ENCODE data around the gene DUSP10.

Gene DUSP10

GRCh38 chr1:221720545-221720944 lies 21.3 kb downstream of the DUSP10 start:
- H3K4me3 ChIP-seq (ENCODE audit: low read length): no peak overlapping the region
- no peaks in the 10 kb centered on the region for H3K4me1 ChIP-seq (ENCODE audit: insufficient read depth, low read length)
- no peaks in the 10 kb centered on the region for H3K36me3 ChIP-seq (ENCODE audit: insufficient read depth, low read length)
- H2AFZ ChIP-seq (ENCODE audit: low read depth, low read length): no peak overlapping the region
- H3K9me3 ChIP-seq (ENCODE audit: low read length): no peaks in the 10 kb centered on the region
- no peaks in the 10 kb centered on the region for H3K27me3 ChIP-seq (ENCODE audit: insufficient read depth, low read length)

GRCh38 chr1:221719987-221720386 lies 21.9 kb downstream of the DUSP10 start:
- Histone ChIP-seq H3K36me3 (ENCODE audit: insufficient read depth, low read length) (no peaks in the 10 kb centered on the region), H3K4me1 (ENCODE audit: insufficient read depth, low read length) (no peaks in the 10 kb centered on the region), H3K4me3 (ENCODE audit: low read length) (no peak overlapping the region), H3K27me3 (ENCODE audit: insufficient read depth, low read length) (no peaks in the 10 kb centered on the region), H3K9me3 (ENCODE audit: low read length) (no peaks in the 10 kb centered on the region), H2AFZ (ENCODE audit: low read depth, low read length) (no peak overlapping the region)

GRCh38 chr1:221719278-221719597 lies 22.7 kb downstream of the DUSP10 start:
- Histone ChIP-seq H3K9me3 (ENCODE audit: low read length) (no peaks in the 10 kb centered on the region), H2AFZ (ENCODE audit: low read depth, low read length) (no peak overlapping the region), H3K36me3 (ENCODE audit: insufficient read depth, low read length) (no peaks in the 10 kb centered on the region), H3K4me1 (ENCODE audit: insufficient read depth, low read length) (no peaks in the 10 kb centered on the region), H3K4me3 (ENCODE audit: low read length) (no peak overlapping the region), H3K27me3 (ENCODE audit: insufficient read depth, low read length) (no peaks in the 10 kb centered on the region)

- Histone ChIP-seq H3K9me3 (ENCODE audit: low read length) (no peaks in the 10 kb centered on the region), H3K36me3 (ENCODE audit: insufficient read depth, low read length) (no peaks in the 10 kb centered on the region), H3K4me3 (ENCODE audit: low read length) (no peak overlapping the region), H2AFZ (ENCODE audit: low read depth, low read length) (no peak overlapping the region), H3K27me3 (ENCODE audit: insufficient read depth, low read length) (no peaks in the 10 kb centered on the region), H3K4me1 (ENCODE audit: insufficient read depth, low read length) (no peaks in the 10 kb centered on the region)
Observed at GRCh38 chr1:221718381-221719277, 23.3 kb downstream of the DUSP10 start.

DNA sequence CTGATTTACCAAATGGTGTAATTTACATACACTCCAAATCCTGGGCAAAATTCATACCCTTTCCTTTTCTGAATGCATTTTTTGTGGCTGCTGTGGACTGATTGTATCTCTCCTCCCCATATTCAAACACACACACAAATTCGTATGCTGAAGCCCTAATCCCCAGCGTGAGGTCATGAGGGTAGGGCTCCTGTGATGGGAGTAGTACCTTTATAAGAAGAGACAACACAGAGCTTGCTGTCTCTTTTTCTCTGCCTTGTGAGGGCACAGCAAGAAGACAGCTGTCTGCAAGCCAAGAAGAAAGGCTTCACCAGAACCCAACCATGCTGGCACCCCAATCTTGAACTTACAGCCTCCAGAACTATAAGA lies 24.4 kb downstream of the DUSP10 start:
- H3K27me3 ChIP-seq (ENCODE audit: insufficient read depth, low read length): no peaks in the 10 kb centered on the region
- no peaks in the 10 kb centered on the region for H3K9me3 ChIP-seq (ENCODE audit: low read length)
- no peaks in the 10 kb centered on the region for H3K36me3 ChIP-seq (ENCODE audit: insufficient read depth, low read length)
- no peak overlapping the region for H2AFZ ChIP-seq (ENCODE audit: low read depth, low read length)
- H3K4me1 ChIP-seq (ENCODE audit: insufficient read depth, low read length): no peaks in the 10 kb centered on the region
- no peak overlapping the region for H3K4me3 ChIP-seq (ENCODE audit: low read length)

- H3K27me3 ChIP-seq (ENCODE audit: insufficient read depth, low read length): no peaks in the 10 kb centered on the region
- H3K4me3 ChIP-seq (ENCODE audit: low read length): no peak overlapping the region
- no peak overlapping the region for H2AFZ ChIP-seq (ENCODE audit: low read depth, low read length)
- no peaks in the 10 kb centered on the region for H3K4me1 ChIP-seq (ENCODE audit: insufficient read depth, low read length)
- no peaks in the 10 kb centered on the region for H3K9me3 ChIP-seq (ENCODE audit: low read length)
- H3K36me3 ChIP-seq (ENCODE audit: insufficient read depth, low read length): no peaks in the 10 kb centered on the region
Observed at GRCh38 chr1:221716713-221717484, 25.0 kb downstream of the DUSP10 start.

- peaks cover 7% of the 10 kb centered on the region for H3K4me1 ChIP-seq (ENCODE audit: insufficient read depth, low read length)
- H3K27me3 ChIP-seq (ENCODE audit: insufficient read depth, low read length): no peaks in the 10 kb centered on the region
- H3K36me3 ChIP-seq (ENCODE audit: insufficient read depth, low read length): no peaks in the 10 kb centered on the region
- H3K4me3 ChIP-seq (ENCODE audit: low read length): no peak overlapping the region
- no peak overlapping the region for H2AFZ ChIP-seq (ENCODE audit: low read depth, low read length)
- no peaks in the 10 kb centered on the region for H3K9me3 ChIP-seq (ENCODE audit: low read length)
Observed at GRCh38 chr1:221715321-221716169, 26.3 kb downstream of the DUSP10 start.

DNA sequence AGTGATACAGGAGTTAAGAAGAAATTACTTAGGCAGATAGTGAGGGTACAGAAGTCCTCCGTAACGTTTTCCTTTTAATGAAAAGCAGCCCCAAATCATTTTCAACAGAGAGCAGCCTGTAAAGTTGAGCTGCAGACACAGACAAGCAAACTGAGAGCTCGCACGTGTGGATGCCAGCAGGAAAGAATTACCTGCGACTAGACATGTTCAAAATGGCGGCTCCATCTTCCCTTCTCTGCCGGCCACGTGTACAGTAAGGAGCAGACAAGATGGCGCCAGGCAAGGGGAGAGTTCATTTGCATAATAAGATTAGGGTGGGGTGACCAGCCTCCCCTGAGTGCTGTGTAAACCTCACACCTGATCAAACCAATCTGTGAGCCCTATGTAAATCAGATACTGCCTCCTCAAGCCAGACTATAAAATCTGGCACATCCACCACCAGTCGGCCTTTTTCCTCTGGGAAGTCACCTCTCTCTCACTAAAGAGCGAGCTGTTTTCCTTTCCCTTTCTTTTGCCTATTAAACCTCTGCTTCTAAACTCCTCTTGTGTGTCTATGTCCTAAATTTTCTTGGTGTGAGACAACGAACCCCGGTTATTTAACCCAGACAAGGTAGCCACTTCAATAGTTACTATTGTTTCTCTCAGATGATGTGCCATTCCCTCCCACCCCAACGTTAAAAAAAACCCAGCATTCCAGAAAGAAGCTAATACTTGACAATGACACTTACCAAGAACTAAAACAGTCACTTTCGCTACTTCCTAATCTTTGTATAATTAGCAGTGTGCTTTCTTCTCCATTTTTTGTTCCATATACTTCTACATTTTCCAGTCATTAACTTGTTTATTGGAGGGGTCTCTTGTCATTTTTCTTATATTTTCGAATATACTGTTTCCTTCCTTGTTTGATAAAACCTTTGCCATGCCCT lies 27.4 kb downstream of the DUSP10 start:
- peaks cover 13% of the 10 kb centered on the region for H3K4me1 ChIP-seq (ENCODE audit: insufficient read depth, low read length)
- no peak overlapping the region for H3K4me3 ChIP-seq (ENCODE audit: low read length)
- H2AFZ ChIP-seq (ENCODE audit: low read depth, low read length): no peak overlapping the region
- H3K27me3 ChIP-seq (ENCODE audit: insufficient read depth, low read length): no peaks in the 10 kb centered on the region
- H3K36me3 ChIP-seq (ENCODE audit: insufficient read depth, low read length): no peaks in the 10 kb centered on the region
- no peaks in the 10 kb centered on the region for H3K9me3 ChIP-seq (ENCODE audit: low read length)

- Histone ChIP-seq H3K36me3 (ENCODE audit: insufficient read depth, low read length) (no peaks in the 10 kb centered on the region), H3K9me3 (ENCODE audit: low read length) (no peaks in the 10 kb centered on the region), H3K4me1 (ENCODE audit: insufficient read depth, low read length) (peaks cover 25% of the 10 kb centered on the region), H3K27me3 (ENCODE audit: insufficient read depth, low read length) (no peaks in the 10 kb centered on the region), H2AFZ (ENCODE audit: low read depth, low read length) (no peak overlapping the region), H3K4me3 (ENCODE audit: low read length) (no peak overlapping the region)
Observed at GRCh38 chr1:221712776-221713431, 29.0 kb downstream of the DUSP10 start.

DNA sequence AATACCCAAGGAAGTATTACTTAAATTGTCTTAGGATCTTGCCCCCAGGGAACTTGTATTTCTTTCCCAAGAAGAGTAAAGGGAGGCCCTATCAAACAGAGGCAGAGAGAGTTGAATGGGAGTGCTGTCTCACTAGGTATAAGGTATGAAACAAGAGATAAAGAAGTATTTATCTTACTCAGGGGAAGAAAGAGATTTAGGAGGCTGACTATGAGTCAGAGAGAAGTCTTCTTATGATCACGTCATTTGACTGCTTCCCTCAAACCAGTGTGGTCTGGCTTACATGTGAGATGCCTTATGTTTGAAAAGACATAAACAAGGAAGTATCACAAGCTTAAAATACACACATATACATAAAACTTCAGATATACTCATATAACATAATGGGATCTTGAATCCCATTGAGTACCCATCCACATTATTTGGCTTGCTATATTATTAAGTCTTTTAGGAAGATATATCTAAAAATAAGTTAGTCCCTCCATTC lies 29.6 kb downstream of the DUSP10 start:
- peaks cover 25% of the 10 kb centered on the region for H3K4me1 ChIP-seq (ENCODE audit: insufficient read depth, low read length)
- H3K4me3 ChIP-seq (ENCODE audit: low read length): no peak overlapping the region
- H2AFZ ChIP-seq (ENCODE audit: low read depth, low read length): no peak overlapping the region
- no peaks in the 10 kb centered on the region for H3K27me3 ChIP-seq (ENCODE audit: insufficient read depth, low read length)
- no peaks in the 10 kb centered on the region for H3K9me3 ChIP-seq (ENCODE audit: low read length)
- H3K36me3 ChIP-seq (ENCODE audit: insufficient read depth, low read length): no peaks in the 10 kb centered on the region

- no peak overlapping the region for H3K4me3 ChIP-seq (ENCODE audit: low read length)
- peaks cover 25% of the 10 kb centered on the region for H3K4me1 ChIP-seq (ENCODE audit: insufficient read depth, low read length)
- no peaks in the 10 kb centered on the region for H3K9me3 ChIP-seq (ENCODE audit: low read length)
- no peaks in the 10 kb centered on the region for H3K36me3 ChIP-seq (ENCODE audit: insufficient read depth, low read length)
- no peaks in the 10 kb centered on the region for H3K27me3 ChIP-seq (ENCODE audit: insufficient read depth, low read length)
- no peak overlapping the region for H2AFZ ChIP-seq (ENCODE audit: low read depth, low read length)
Observed at GRCh38 chr1:221711656-221712055, 30.2 kb downstream of the DUSP10 start.

Measured in neuron (in vitro differentiated cells).